NCI-H460 (cell line): ENCODE data around the gene CST9L. TPM values are rescaled to one million over a fixed set of nuclear protein-coding genes. Genes with fewer than 3 reads are reported as not detected.
A peak's percentile ranks its signal among the peaks of the same experiment; 100 is the strongest.

ENCODE experiments used
- DNase-seq: peaks from one replicate; pipeline ENCODE4 v3.0.0-alpha.2; 2016; ENCODE audit warnings: low read depth; ENCODE audit errors: extremely low read depth
- polyA plus RNA-seq: library from polyadenylated mRNA; depleted of rRNA; stranded (reverse); fragments of >200 nt; gene quantifications from 2 replicates; pipeline ENCODE4 v1.2.3, GENCODE V29; 2014; cell fraction: nucleus; rRNA removed
- total RNA-seq: library from RNA; depleted of rRNA; stranded (reverse); fragments of >200 nt; shearing (Covaris generic); gene quantifications from 2 replicates; pipeline ENCODE4 v1.2.3, GENCODE V29; 2014; rRNA removed

The CST9L gene
- total RNA-seq: not detected in 2 replicates
- polyA plus RNA-seq: not detected in 2 replicates

- DNase-seq: no peak
These were observed at the start of gene CST9L for GRCh38 chr20:23568320-23568970. CST9L (minus strand) TSS chr20:23568484; CDS start chr20:23568450, 34 bp downstream.

- DNase-seq: no peak
These were observed 45.9 kb upstream of the CST9L start for GRCh38 chr20:23614163-23614562.

GRCh38 chr20:23613676-23614075 lies 45.4 kb upstream of the CST9L start:
- no peak for DNase-seq

GRCh38 chr20:23612396-23612795 lies 44.1 kb upstream of the CST9L start:
- DNase-seq: no peak

- no peak for DNase-seq
These were observed 41.3 kb upstream of the CST9L start for GRCh38 chr20:23609486-23610109.

- no peak for DNase-seq
These were observed 40.1 kb upstream of the CST9L start for GRCh38 chr20:23608251-23608846.

GRCh38 chr20:23607497-23608245 lies 39.4 kb upstream of the CST9L start:
- no peak for DNase-seq

GRCh38 chr20:23606652-23607049 lies 38.4 kb upstream of the CST9L start:
- DNase-seq: peak; percentile 74

- no peak for DNase-seq
These were observed 37.8 kb upstream of the CST9L start, which contains the start of gene CST9 for GRCh38 chr20:23605867-23606651. CST9 (minus strand) TSS chr20:23605917; CDS start chr20:23605864, 53 bp downstream.

- DNase-seq: no peak
These were observed 36.0 kb upstream of the CST9L start for GRCh38 chr20:23604306-23604705.

GRCh38 chr20:23603321-23603720 lies 35.0 kb upstream of the CST9L start:
- DNase-seq: no peak

- DNase-seq: no peak
These were observed 34.4 kb upstream of the CST9L start for GRCh38 chr20:23602699-23603098.

GRCh38 chr20:23602241-23602640 lies 34.0 kb upstream of the CST9L start:
- DNase-seq: no peak

GRCh38 chr20:23601715-23602114 lies 33.4 kb upstream of the CST9L start:
- DNase-seq: no peak

GRCh38 chr20:23598481-23598880 lies 30.2 kb upstream of the CST9L start:
- no peak for DNase-seq

- no peak for DNase-seq
These were observed 28.4 kb upstream of the CST9L start for GRCh38 chr20:23596579-23597250.

GRCh38 chr20:23595941-23596340 lies 27.7 kb upstream of the CST9L start:
- no peak for DNase-seq

GRCh38 chr20:23588434-23589403 lies 20.4 kb upstream of the CST9L start:
- DNase-seq: no peak

- no peak for DNase-seq
These were observed 19.3 kb upstream of the CST9L start for GRCh38 chr20:23587631-23588030.
